GM19351 (cell line): ENCODE results near the gene DBNDD1.
"Not testable (repeated sequence)": the region's sequence is repeated elsewhere in the genome, so short reads cannot be mapped to it uniquely, and the experiment has no call there.

Experiments
- ATAC-seq: cut with Tn5 transposase; IDR thresholded peaks from one replicate; pipeline ENCODE4 v1.9.1; 2021; ENCODE audit warnings: mild to moderate bottlenecking, moderate library complexity; ENCODE audit not compliant: unreplicated experiment

Gene DBNDD1

DNA sequence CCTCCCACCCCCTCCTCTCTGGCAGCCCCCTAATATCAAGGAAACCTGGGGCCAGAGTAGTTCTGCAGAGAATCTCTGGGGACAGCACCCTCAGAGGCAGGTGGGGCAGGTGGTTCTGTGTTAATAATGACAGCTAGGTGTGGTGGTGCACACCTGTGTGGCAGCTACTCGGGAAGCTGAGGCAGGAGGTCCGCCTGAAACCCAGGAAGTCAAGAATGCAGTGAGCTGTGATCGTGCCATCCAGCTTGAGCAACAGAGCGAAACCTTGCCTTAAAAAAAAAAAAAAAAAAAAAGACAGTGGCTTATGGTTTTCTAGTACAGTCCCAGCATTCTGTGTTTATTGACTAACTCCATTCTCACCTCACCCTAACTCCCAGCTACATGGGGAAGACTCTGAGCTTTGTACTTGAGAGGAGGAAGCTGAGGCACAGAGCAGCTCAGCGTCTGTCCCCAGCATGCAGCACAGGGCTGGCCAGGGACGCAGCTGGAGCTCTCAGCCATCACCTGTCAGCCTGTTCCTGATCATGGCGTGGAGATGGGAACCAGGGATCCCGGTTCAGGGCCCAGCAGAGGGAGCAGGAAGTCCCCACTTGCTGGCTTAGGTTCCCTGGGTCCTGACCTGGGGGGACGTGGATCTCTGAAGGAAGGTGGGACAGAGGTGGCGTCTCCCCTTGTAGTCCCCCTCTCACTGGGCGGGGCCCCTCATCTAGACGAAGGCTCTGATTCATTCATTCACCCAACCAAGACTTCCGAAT, 6.1 kb downstream of the DBNDD1 start:
- ATAC-seq: no peak

DNA sequence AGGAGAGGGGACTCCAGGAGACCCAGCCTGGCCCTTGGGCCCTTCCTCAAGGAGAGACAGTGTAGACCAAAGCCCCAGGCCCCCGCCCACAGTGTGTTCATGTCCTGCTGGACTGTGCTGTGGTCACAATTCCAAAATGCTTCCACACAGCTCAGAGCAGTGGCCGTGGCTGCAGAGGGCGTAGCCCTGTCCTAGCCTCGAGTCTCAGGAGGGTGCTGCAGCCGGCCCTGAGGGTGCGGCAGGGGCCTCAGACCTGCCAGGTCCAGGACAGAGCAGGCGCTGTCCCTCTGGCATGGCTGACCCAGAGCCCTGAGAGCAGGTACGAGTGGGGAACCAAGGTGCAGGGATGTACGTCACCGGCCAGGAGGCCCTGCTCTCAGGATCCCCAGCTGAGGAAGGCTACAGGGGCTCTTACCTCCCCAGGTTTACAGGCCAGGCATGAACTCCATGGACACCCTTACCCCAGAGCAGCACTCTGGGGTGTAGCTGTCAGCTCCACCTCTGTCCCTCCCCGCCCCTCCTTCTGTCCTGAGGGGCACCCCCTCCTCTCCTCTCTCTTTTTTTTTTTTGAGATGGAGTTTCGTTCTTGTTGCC, 7.3 kb downstream of the DBNDD1 start:
- no peak for ATAC-seq

DNA sequence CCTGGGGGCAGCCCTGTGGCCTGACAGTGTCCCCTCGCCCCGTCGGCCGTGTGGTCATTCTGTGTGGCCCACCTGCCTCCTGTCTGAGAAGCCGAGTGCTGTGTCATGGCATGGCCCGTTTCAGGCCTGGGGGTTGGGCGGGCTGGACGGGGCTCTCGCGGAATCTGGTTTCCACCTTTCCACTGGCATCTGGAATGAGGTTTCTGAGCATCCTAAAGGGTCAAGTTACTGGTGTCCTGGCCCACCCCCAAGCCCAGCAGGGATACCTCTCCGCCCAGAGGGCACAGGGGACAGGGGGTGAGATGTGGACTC, 7.8 kb downstream of the DBNDD1 start:
- no peak for ATAC-seq

DNA sequence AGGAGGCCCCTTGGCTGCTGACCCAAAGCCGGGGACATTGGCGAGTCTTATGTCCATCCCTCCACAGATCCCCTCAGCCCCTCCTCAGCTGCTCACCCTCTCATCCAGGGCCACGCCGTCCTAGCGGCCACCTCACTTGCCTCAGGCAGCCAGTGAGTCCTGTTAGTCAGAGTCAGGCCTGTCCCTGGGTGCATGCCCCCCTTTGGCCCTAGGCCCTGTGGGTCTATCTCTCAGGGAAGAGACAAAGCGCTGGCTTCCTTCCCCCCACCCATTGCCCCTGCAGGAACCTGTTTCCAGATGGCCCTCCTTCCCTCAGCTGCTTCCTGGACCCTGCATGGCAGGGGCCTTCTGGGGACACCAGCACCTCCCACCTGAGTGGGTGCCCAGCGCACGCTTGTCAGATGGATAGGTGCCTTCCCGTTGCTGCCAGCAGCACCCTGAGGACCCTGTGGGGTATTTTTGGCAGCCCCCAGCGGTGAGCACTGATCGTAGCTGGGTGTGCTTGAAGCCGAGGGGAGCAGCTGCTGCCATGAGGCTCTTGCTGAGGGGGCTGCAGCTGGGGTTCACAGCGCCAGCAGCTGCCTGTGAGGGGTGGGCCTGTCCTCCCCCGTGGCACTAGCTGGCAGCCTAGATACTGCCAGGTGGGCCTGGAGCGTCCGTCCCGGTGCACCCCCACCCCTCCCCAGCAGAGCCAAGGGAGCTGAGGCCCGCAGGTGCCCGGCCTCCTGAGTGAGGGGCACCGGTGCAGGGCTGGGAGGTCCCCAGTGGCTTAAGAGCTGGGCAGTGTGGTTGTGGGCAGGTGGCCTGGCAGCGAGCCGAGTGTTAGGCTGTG, 8.4 kb downstream of the DBNDD1 start:
- no peak for ATAC-seq

DNA sequence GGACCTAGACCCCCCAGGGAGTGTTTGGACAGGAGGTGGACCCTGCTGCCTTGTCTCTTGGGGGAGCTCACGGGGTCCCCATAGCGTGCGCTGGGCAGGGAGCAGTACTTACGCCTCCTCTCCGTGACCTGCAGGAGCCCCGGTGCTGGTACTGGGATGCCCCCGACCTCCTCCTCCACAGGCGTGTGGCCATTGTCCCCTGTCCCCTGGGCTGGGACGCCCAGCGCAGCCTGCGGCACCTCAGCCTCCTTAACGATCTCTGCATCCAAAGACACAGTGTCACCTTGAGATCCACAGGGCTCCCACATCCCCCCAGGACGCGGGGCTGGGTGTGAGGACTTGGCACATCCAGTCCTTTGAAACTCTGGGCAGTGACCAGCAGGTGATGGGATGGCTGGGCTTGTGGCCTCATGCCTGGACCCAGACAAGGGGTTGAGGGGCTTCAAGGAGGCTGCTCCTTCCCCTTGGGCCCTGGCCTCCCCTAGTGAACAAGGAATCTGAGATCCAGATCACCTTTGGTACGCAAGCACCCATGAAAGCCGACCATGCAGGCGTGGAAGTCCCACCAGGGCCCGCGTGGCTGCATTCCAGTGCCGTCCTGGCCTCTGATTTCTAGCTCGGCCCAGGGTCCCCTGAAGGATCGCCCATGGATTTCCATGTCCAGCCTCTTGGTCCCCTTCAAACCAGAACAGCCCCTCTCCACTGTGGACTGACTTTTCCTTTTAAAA, 9.9 kb downstream of the DBNDD1 start:
- peak; percentile 9 for ATAC-seq

DNA sequence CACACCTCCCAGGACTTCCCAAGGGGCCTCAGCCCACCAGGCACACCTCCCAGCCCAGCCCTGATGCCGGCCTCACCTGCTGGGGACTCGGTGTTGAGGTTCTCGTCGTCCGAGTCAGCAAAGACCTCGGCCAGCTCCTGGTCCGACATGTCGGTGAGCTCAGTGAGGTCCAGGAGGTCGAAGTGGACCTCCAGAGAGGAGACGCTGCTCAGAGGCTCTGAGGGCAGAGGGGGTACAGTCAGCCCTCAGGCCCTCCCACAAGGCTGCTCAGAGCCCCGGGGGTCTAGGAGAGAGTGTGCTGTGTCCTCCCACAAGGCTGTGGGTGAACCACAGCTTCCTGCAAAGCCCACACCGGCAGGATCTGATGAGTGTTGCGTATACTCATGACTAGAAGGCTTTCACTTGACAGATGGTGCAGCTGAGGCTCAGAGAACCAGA, 10.5 kb downstream of the DBNDD1 start:
- peak; percentile 57 for ATAC-seq

DNA sequence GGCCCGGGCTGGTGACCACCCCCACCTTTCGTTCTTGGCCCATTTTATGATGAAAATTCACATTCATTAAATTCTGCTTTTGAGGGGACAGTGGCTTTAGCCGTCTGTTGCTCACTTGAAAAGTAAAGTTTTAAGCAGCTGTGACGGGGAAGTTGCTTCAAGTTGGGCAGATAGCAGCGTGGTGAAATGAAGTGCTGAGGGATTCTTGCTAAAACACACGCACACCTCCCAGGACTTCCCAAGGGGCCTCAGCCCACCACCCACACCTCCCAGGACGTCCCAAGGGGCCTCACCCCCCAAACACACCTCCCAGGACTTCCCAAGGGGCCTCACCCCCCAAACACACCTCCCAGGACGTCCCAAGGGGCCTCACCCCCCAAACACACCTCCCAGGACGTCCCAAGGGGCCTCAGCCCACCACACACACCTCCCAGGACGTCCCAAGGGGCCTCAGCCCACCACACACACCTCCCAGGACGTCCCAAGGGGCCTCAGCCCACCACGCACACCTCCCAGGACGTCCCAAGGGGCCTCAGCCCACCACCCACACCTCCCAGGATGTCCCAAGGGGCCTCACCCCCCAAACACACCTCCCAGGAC, 11.5 kb downstream of the DBNDD1 start:
- ATAC-seq: not testable (repeated sequence)

DNA sequence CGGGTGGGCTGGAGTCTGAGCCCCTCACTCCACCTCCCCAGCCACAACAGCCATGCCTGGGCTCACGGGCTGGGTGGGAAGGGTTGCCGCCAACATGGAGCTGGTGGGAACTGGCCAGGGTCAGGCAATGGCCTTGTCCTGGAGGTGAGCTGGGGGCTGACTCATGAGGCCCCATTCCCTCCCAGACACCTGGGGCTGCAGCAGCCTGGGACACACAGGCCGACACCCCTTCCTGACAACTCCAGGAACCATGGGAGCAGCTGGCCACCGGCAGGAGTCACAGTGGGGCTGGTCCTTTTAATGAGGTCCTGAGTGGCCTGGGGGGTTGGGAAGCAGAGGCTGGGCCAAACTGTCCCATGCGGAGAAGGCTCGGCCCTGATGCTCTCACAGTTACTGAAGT, 12.2 kb downstream of the DBNDD1 start:
- no peak for ATAC-seq

DNA sequence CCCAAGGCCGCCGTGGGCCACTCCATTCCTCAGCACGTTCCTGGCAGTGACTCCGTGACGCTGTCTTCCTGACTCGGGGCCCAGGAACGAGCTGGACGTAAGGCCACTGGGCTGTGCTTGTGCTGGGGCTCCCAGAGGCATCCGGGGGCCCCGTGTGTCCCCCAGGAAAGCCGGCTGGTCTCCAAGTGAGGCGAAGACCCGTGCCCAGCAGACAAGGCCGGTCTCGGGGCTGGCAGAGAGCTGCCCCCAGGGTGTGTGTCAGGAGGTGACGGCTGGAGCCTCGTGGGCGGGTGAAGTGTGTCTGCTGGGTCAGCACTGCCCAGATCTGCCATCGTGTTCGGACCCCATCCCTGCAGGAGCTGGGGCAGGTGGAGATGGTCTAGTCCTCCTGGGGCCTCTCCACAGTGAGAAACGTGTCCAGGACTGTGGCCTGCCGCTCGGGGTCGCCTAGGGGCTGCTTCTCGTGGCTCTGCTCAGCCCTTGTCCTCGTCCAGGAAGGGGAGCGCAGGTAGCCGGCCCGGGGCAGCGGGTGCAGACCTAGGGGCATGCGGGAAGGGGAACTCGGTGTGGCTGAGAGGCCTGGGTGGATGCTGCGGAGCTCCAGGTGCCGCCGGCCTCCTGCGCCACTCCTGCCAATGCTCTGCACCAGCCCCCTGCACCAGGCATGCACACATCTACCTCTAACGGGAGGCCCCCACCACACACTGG, 13.1 kb downstream of the DBNDD1 start:
- no peak for ATAC-seq

DNA sequence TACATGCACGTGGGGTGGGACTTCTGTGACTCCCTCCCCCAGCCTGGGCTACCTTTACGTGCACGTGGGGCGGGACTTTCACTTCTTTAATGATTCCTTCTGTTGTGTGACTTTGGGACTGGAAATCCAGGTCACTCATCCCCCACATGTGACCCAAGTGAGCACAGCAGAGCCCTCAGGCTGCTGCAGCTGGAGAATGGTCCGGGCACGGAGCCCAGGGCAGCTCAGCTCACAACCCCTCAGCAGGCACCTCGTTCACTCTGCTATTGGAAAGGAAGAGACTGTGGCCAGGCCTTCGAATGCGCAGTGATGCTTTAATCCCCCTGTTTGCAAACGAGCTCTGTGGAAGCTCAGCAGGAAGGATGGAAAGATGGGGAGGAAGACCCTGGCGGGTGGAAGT, 14.7 kb downstream of the DBNDD1 start:
- no peak for ATAC-seq

DNA sequence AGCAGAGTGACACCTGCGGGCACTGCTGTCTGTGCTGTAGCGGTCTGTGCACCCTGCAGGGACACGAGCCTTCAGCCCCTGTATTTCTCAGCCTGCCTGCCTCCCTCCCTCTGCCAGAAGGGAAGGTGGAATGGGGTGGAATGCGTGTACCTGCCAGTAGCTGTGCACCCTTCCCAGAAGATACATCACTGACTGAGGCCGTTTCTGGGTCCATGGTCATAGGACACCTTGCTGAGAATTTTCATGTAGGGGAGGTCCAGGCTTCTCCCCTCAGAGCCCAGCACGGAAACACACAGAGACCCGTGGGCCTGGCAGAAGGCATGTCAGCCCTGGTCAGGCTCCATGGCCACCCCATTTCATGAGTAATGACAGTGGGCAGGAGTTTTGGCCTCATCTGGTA, 16.5 kb downstream of the DBNDD1 start:
- ATAC-seq: no peak

DNA sequence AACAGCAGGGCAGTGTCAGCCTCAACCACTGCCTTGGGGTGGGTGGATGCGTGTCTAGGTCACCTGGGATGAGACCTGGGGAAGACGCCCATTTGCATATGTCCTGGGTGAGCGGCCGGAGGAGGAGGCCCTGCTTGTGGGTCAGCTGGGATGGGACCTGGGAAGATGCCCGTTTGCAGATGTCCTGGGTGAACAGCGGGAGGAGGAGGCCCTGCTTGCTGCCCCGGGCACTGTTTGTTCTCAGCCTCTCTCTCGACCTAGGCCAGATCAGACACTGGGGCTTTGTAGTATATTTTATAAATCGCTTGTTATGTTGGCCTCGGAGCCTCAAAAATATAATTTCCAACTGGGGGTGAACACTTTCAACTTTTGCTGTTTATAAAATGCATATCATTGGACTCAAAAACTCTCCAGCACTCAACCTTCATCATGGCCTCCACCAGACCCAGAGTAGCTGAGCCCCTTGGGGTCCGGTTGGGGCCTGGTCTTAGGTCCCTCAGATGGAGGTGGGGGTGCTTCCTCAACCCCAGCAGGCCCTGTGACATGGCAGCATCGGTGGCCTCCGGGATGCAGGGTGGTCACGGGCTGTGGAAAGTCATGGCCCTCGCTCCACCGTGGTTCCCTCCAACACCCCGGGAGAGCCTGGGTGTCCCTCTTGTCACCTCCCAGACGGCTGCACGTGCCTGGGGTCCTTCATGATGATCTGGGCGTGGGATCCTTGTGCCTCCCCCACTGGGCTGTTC, 17.3 kb downstream of the DBNDD1 start:
- ATAC-seq: no peak

DNA sequence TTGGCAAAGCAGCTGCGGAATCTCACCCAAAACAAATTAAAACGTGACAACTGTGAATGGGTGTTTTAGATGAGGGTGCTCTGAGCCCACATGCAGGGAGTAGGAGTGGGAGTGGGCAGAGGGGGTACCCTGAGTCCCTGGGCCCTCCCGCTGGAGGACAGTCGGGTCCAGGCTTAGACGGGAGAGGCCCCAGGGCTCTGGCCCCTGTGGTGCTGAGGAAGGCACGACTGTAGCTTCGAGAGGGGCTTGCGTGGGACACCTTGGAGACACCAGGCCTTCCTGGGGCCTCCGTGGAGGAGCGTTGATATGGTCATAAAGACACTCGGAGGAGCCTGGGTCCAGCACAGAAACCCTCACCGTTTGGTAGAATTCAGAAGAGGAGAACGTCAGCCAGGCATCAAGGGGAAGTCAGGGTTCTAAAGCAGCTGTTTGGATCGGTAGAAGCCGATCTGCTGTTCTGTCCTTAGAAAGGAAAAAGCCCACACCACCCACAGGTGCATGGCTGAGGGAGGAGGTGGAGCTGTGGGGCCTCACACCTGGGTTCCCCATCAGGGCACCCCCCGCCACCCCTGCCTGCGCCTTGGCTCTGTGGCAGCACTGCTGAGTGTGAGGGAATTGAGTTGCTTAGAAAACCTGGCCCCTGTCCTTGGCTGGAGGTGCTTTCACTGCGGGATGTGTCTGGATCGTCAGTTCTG, 18.4 kb downstream of the DBNDD1 start:
- ATAC-seq: no peak

DNA sequence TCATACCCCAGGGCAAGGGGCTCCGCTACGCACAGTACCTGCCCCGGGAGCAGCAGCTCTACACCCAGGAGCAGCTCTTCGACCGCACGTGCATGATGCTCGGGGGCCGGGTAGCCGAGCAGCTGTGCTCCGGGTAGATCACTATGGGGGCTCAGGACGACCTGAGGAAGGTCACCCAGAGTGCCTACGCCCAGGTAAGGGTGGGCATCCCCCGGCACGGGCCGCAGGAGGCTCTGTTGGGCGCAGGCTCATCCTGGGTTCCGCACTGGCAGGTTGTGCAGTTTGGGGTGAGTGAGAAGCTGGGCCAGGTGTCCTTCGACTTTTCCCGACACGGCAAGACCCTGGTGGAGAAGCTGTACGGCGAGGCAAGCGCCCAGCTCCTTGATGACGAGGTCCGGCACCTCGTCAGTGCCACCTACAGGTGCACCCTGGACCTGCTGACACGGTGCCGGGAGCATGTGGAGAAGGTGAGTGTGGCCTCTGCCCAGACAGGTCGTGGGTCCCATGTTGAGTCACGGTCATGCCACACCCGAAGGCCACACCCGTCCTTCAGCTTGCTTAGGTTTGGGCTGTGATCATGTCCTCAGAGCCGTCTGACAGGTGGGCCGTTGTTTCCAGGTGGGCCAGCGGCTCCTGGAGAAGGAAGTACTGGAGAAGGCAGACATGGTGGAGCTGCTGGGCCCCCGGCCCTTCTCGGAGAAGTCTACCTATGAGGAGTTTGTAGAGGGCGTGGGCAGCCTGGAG, 19.3 kb downstream of the DBNDD1 start:
- no peak for ATAC-seq

DNA sequence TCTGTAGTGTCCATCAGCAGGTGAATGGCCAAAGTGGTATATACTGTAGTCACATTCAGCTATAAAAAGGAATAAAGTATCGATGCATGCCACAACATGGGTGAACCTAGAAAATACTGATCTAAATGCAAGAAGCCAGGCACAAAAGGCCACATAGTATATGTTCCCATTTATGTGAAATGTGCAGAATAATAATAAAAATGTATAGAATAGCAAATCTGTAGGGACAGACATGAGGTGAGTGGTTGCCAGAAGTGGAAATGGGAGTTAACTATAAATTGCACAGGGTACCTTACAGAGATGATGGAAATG, 23.1 kb downstream of the DBNDD1 start:
- no peak for ATAC-seq

DNA sequence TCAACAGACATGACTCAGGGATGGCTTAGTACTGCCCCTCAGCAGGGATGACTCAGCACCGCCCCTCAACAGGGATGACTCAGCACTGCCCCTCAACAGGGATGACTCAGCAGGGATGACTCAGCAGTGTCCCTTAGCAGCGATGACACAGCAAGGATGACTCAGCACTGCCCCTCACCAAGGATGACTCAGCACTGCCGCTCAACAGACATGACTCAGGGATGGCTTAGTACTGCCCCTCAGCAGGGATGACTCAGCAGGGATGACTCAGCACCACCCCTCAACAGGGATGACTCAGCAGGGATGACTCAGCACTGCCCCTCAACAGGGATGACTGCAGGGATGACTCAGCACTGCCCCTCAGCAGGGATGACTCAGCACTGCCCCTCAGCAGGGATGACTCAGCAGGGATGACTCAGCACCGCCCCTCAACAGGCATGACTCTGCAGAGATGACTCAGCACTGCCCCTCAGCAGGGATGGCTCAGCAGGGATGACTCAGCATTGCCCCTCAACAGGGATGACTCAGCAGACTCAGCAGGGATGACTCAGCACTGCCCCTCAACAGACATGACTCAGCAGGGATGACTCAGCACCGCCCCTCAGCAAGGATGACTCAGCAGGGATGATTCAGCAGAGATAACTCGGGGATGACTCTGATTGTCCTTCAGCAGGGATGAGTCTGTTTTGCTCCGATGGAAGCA, 23.6 kb downstream of the DBNDD1 start:
- ATAC-seq: not testable (repeated sequence)

DNA sequence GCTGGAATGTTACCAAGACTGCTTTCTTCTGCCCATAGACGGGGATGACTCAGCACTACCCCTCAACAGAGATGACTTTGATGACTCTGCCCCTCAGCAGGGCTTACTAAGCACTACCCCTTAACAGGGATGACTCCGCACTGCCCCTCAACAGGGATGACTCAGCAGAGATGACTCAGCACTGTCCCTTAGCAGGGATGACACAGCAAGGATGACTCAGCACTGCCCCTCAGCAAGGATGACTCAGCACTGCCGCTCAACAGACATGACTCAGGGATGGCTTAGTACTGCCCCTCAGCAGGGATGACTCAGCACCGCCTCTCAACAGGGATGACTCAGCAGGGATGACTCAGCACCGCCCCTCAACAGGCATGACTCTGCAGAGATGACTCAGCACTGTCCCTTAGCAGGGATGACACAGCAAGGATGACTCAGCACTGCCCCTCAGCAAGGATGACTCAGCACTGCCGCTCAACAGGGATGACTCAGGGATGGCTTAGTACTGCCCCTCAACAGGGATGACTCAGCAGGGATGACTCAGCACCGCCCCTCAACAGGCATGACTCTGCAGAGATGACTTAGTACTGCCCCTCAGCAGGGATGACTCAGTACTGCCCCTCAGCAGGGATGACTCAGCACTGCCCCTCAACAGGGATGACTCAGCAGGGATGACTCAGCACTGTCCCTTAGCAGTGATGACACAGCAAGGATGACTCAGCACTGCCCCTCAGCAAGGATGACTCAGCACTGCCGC, 24.4 kb downstream of the DBNDD1 start:
- not testable (repeated sequence) for ATAC-seq
